Brain microvascular endothelial cell (primary cell): ENCODE data around the gene TULP3.

Source experiments
- DNase-seq: peaks from one replicate; pipeline ENCODE4 v3.0.0-alpha.2; 2020
- H3K27ac ChIP-seq: fragments of 250-450 bp; sonication (Bioruptor Pico); 2 replicates; pipeline ENCODE4 v1.5.1; 2020; ENCODE audit warnings: mild to moderate bottlenecking, moderate library complexity
- H3K27me3 ChIP-seq: fragments of 250-450 bp; sonication (Bioruptor Pico); replicated peaks from 2 replicates; pipeline ENCODE4 v1.5.1; 2020; ENCODE audit warnings: mild to moderate bottlenecking
- H3K36me3 ChIP-seq: fragments of 250-450 bp; sonication (Bioruptor Pico); replicated peaks from 2 replicates; pipeline ENCODE4 v1.5.1; 2020; ENCODE audit warnings: mild to moderate bottlenecking
- H3K4me3 ChIP-seq: 2 replicates; pipeline ENCODE4 v1.5.1; 2011; ENCODE audit warnings: low read depth, mild to moderate bottlenecking, control low read depth, low read length, moderate library complexity
- CTCF ChIP-seq: IDR thresholded peaks from 2 replicates; pipeline ENCODE4 v1.5.1; 2011; ENCODE audit warnings: low read depth, mild to moderate bottlenecking, moderate library complexity, low read length, control low read depth, inconsistent platforms; ENCODE audit errors: missing control alignments
- in situ Hi-C: cut with HindIII; loops from 2 replicates; pipeline ENCODE4 v1.10.0; 2017; ENCODE audit warnings: low sequenced_read_pairs, low pct_ligation_motif_present

The TULP3 gene

GRCh38 chr12:2955888-2956287 lies 65.2 kb downstream of the TULP3 start:
- Histone ChIP-seq H3K4me3 (no peak overlapping the region), H3K27ac (no peak overlapping the region), H3K36me3 (no peaks in the 10 kb centered on the region), H3K27me3 (no peaks in the 10 kb centered on the region)
- no peak for DNase-seq
- in situ Hi-C loops = no loop called here
- no peak for TF ChIP-seq CTCF

GRCh38 chr12:2957816-2958431 lies 67.2 kb downstream of the TULP3 start:
- peak overlapping the region; percentile 71 for H3K4me3 ChIP-seq
- H3K36me3 ChIP-seq = no peaks in the 10 kb centered on the region
- in situ Hi-C loops = no loop called here
- H3K27me3 ChIP-seq = no peaks in the 10 kb centered on the region
- H3K27ac ChIP-seq = peak overlapping the region; percentile 78
- TF ChIP-seq CTCF = no peak
- DNase-seq = peak; percentile 35

GRCh38 chr12:2958432-2959191 lies 67.9 kb downstream of the TULP3 start:
- peak overlapping the region; percentile 71 for H3K4me3 ChIP-seq
- peak overlapping the region; percentile 78 for H3K27ac ChIP-seq
- DNase-seq = peak; percentile 58
- no peaks in the 10 kb centered on the region for H3K36me3 ChIP-seq
- no peak for TF ChIP-seq CTCF
- H3K27me3 ChIP-seq = no peaks in the 10 kb centered on the region
- in situ Hi-C loops = no loop called here

- TF ChIP-seq CTCF = no peak
- Histone ChIP-seq H3K27ac (peak within 1 kb of the TSS; percentile 78), H3K27me3 (no peaks in the 10 kb centered on the region), H3K4me3 (peak within 1 kb of the TSS; percentile 71), H3K36me3 (no peaks in the 10 kb centered on the region)
- DNase-seq = peak; percentile 54
- in situ Hi-C loops = no loop called here
Measured at GRCh38 chr12:2959192-2959504, 68.5 kb downstream of the TULP3 start, which contains the start of gene TEAD4. TEAD4 (plus strand) TSS chr12:2959397.

- TF ChIP-seq CTCF = no peak
- in situ Hi-C loops = no loop called here
- Histone ChIP-seq H3K27me3 (no peaks in the 10 kb centered on the region), H3K36me3 (no peaks in the 10 kb centered on the region), H3K27ac (peak overlapping the region; percentile 62), H3K4me3 (peak overlapping the region; percentile 71)
- DNase-seq = peak; percentile 28
Measured at GRCh38 chr12:2959505-2960389, 69.1 kb downstream of the TULP3 start.
